Activated CD8-positive, alpha-beta memory T cell treated with anti-CD3 and anti-CD28 coated beads for 1 hour (primary cell): Measurements from ENCODE around the gene UBQLN3.

ENCODE experiments used
- DNase-seq, 2 donors: peaks; one replicate each; pipeline ENCODE4 v3.0.0-alpha.2; 2020; ENCODE audit warnings: low read depth in 1 of 2; ENCODE audit errors: extremely low read depth in 1 of 2

UBQLN3 gene

DNA sequence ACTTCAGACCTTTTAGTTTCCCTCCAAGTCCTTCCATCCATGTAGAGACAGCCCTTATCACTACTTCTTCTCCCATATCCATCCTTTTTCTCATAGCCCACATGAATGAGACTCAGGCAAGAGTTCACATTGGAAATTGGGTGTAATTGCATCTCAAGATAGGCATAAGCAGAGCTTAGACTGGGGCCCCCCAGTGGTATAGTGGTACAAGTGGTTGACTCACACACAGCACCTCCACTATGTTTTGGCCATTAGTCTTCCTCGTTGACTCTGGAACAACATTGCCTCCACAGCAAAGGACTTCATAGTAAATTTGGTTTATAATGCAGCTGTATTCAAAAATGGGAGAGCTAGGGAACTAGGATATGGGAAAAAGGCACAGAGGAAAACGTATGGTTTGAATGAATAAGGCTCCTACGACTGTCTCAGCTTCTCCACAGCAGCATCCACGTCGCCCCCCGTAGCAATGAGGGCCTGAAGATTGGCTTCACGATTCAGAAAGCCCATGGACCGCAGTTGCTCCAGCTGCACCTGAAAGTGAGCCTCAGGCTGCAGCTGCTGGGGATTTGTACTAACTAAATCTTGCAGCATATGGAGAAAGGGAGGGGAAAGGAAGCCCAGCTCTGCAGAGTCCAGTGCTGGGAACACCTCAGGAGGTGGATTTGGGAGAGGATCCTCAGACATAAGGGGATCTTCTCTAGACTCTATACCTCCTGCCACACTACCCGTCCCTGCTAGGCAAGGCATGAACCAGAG is 2.4 kb downstream of the UBQLN3 start:
- DNase-seq = no peak

GRCh38 chr11:5505363-5506048 is 4.3 kb downstream of the UBQLN3 start:
- DNase-seq = no peak

- no peak for DNase-seq
These were observed 5.3 kb downstream of the UBQLN3 start for GRCh38 chr11:5504403-5504921.

GRCh38 chr11:5500393-5500801 is 9.4 kb downstream of the UBQLN3 start:
- no peak for DNase-seq

- DNase-seq = no peak
These were observed 10.1 kb downstream of the UBQLN3 start for GRCh38 chr11:5499671-5500070.

GRCh38 chr11:5489576-5490357 is 20.0 kb downstream of the UBQLN3 start:
- DNase-seq = no peak

DNA sequence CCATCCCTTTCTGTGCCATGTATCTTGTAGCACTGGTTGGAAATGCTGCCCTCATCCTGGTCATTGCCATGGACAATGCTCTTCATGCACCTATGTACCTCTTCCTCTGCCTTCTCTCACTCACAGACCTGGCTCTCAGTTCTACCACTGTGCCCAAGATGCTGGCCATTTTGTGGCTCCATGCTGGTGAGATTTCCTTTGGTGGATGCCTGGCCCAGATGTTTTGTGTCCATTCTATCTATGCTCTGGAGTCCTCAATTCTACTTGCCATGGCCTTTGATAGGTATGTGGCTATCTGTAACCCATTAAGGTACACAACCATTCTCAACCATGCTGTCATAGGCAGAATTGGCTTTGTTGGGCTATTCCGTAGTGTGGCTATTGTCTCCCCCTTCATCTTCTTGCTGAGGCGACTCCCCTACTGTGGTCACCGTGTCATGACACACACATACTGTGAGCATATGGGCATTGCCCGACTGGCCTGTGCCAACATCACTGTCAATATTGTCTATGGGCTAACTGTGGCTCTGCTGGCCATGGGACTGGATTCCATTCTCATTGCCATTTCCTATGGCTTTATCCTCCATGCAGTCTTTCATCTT is 20.9 kb downstream of the UBQLN3 start:
- no peak for DNase-seq

GRCh38 chr11:5488385-5488784 is 21.4 kb downstream of the UBQLN3 start, which contains the start of gene OR52D1:
Gene OR52D1, plus strand, starts transcription at chr11:5488685. Its CDS starts 22 bp downstream, at chr11:5488707.
- DNase-seq = no peak

DNA sequence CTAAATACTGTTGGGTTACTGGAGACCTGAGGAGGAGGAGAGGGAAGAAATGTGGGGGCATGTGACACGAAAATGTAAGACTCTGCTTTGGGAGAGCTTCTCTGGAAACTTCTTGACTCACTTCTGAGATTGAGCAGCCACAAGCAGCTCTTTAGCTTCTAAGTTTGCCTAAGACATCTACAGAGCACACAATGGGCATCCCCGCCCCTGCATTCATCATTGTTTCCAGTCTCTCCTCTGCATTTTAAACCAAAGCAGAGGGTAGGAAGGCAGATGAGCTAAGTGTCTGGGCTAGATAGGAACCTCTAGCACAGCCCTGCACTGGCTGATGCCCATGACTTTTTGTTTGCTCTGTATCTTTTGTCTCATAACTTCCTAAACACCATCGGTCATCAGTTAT is 23.3 kb downstream of the UBQLN3 start:
- DNase-seq = no peak

DNA sequence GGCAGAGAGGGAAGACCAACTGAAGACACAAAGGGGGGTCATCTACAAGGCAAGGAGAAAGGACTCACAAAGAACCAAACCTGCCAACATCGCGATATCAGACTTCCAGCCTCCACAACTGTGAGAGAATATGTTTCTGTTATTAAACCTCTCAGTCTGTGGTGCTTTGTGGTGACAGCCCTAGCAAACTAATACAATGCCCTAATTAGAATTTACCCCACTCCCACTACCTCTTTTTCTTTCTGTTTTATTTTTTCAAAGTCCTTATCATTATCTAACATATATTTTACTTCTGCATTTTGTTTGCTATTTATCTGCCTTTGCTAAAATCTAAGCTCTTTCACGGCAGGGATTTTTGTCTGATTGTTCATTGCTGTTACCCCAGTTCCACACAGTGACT is 23.8 kb downstream of the UBQLN3 start:
- no peak for DNase-seq

DNA sequence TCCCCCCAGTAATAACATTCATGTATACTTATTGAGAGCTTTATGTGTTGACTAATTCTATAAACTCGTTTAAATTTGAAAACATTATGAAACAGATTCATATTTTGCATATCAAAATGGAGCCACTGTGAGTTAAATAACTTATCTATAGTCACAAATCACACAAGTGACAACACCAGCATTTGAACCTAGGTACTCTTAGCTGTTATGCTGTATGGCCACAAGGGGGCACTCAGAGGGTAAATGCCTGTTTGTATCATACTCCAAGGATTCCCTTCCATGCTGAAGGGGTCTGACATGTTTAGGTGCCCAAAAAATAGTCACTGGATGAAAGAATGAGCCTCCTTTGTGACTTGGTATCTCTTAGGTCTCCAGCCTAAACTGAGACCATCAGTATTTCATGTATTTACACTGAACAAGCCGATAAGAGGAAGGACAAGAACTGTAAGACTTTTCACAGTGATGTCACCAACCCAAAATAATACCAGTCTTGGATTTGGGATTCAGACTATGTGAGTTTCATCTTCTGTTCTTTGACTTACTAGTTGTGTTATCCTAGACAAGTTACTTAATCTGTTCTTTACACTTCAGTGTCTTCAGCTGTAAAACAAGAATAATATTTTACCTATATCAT is 33.5 kb downstream of the UBQLN3 start:
- DNase-seq = no peak

- DNase-seq = no peak
These were observed 35.8 kb downstream of the UBQLN3 start for GRCh38 chr11:5473921-5474320.

GRCh38 chr11:5467527-5467926 is 42.2 kb downstream of the UBQLN3 start:
- no peak for DNase-seq

GRCh38 chr11:5460983-5461621 is 48.7 kb downstream of the UBQLN3 start:
- no peak for DNase-seq
